Colonic mucosa (tissue), 4 donors: ENCODE results near the gene DCUN1D4. TPM values are rescaled to one million over a fixed set of nuclear protein-coding genes. Genes with fewer than 3 reads are reported as not detected.

Experiments used
- DNase-seq: peaks from one replicate; pipeline ENCODE4 v3.0.0-alpha.2; 2020
- H3K27ac ChIP-seq: fragments of 200-600 bp; one replicate; pipeline ENCODE4 v1.8.0; 2021
- H3K27me3 ChIP-seq: fragments of 200-600 bp; one replicate; pipeline ENCODE4 v1.8.0; 2021
- H3K36me3 ChIP-seq: fragments of 200-600 bp; one replicate; pipeline ENCODE4 v1.8.0; 2021
- H3K4me1 ChIP-seq: fragments of 200-600 bp; one replicate; pipeline ENCODE4 v1.8.0; 2021; ENCODE audit warnings: mild to moderate bottlenecking
- H3K4me3 ChIP-seq: fragments of 200-600 bp; one replicate; pipeline ENCODE4 v1.8.0; 2021
- H3K9ac ChIP-seq, 2 donors: one replicate each; pipeline ENCODE4 v1.7.0; 2013; ENCODE audit warnings: control low read depth in 2 of 2, low read depth in 2 of 2, low read length in 2 of 2
- H3K9me3 ChIP-seq: fragments of 200-600 bp; one replicate; pipeline ENCODE4 v1.8.0; 2021
- intact Hi-C: fragments of 100-400 bp; cut with DNase I; formaldehyde crosslinking; loops from one replicate; pipeline ENCODE4 v1.14.1; 2022
- total RNA-seq, 2 donors: library from RNA; stranded (reverse); fragmentation: NEBNext Ultra II Directional in 1 of 2; extraction: Animal tissue kit (Norgen Biotek cat#: 25700) in 1 of 2; gene quantifications; one replicate each; pipeline ENCODE4 v1.2.1, GENCODE V29; 2021
- TF ChIP-seq, protein P1 (sequence below): fragments of 200-600 bp; IDR thresholded peaks from one replicate; pipeline ENCODE4 v1.8.0; 2022; ENCODE audit warnings: antibody characterized with exemption, mild to moderate bottlenecking
- donor health status: healthy.
- donor health status: DM: no; HTN: no; CAD: no.
- donor health status: DM: no; HTN: no; CAD: no.

DCUN1D4 gene
- total RNA-seq, 2 donors from 2014 or later: 30.4 to 36.0 TPM

DNA sequence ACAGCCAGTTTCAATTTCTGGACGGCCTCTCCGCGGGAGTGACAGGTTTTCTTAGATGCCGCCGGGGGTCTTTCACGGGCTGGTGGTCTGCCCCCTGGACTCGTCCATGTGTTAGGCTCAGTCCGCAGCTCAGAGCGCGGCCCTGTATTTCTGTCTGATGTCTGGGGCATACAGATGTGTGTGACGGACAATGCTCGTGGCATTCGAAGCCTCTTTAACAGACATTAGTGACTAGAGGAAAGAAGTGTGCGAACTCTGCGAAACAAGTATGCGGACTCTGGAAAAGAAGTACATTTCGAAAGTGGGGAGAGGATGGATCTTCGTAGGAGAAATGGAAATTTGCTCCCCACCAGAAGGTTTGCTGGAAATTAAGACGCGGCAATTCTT, 793 bp upstream of the DCUN1D4 start:
- TF ChIP-seq, protein P1, sequence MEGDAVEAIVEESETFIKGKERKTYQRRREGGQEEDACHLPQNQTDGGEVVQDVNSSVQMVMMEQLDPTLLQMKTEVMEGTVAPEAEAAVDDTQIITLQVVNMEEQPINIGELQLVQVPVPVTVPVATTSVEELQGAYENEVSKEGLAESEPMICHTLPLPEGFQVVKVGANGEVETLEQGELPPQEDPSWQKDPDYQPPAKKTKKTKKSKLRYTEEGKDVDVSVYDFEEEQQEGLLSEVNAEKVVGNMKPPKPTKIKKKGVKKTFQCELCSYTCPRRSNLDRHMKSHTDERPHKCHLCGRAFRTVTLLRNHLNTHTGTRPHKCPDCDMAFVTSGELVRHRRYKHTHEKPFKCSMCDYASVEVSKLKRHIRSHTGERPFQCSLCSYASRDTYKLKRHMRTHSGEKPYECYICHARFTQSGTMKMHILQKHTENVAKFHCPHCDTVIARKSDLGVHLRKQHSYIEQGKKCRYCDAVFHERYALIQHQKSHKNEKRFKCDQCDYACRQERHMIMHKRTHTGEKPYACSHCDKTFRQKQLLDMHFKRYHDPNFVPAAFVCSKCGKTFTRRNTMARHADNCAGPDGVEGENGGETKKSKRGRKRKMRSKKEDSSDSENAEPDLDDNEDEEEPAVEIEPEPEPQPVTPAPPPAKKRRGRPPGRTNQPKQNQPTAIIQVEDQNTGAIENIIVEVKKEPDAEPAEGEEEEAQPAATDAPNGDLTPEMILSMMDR: no peak
- H3K27ac ChIP-seq: peak overlapping the region; percentile 97
- intact Hi-C loops: loop anchor here (10.0 kb wide), 1 partner anchor 53 kb away; no protein-coding TSS in a partner anchor

DNA sequence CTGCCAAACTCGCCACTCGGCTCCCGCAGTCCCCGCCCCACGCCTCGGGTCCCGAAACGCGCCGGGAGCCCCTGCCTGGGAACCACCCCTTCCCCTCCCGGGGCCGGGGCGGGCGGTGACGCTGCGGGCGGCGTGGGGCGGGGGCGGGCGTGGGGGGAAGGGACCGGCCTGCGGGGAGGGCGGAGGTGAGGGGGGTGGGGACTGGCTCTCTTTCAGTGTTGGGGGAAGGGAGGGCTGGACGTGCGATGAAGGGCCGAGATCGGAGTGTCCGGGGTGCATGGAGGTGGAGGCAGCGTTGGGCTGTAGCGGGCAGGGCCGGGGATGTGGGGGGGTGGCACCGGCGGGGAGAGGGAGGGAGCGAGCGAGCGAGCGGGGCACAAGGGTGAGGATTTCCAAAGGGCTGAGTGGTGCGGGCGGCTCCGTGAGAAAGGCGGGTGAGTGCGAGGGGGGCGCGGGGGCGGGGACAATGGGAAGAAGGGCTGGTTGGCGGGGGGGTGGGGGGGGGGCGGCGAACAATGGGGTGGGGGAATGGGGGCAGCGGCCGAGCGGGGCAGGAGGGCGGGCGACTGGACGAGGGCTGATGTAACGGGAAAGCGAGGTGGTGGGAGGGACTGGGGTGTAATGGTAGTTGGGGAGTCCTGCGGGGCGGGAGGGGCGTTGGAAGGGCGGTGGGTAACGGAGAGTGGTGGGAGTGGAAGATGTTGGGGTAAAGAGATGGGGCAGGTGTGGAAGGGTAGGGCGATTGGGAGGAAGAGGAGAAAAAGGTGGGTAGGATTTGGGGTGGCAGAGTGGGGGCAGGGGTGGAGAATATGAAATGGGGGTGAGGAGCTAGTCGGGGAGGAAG, 578 bp downstream of the DCUN1D4 start:
- Histone ChIP-seq H3K9me3 (no peaks in the 10 kb centered on the region), H3K27me3 (no peaks in the 10 kb centered on the region), H3K4me3 (peak overlapping the region; percentile 94), H3K4me1 (no peaks in the 10 kb centered on the region), H3K9ac (peak overlapping the region; percentile 78 to 82), H3K27ac (peak overlapping the region; percentile 97), H3K36me3 (no peaks in the 10 kb centered on the region)
- intact Hi-C loops: loop anchor here (10.0 kb wide), 1 partner anchor 51 kb away; no protein-coding TSS in a partner anchor
- TF ChIP-seq, protein P1: no peak
- DNase-seq: peak; percentile 71

More for the DNA sequence above, 793 bp upstream of the DCUN1D4 start:
- H3K9me3 ChIP-seq: no peaks in the 10 kb centered on the region
- no peaks in the 10 kb centered on the region for H3K27me3 ChIP-seq
- DNase-seq: peak; percentile 31
- H3K36me3 ChIP-seq: no peaks in the 10 kb centered on the region
- H3K4me3 ChIP-seq: peak overlapping the region; percentile 94
- H3K4me1 ChIP-seq: no peaks in the 10 kb centered on the region
- peak overlapping the region; percentile 73 to 89 for H3K9ac ChIP-seq

DNA sequence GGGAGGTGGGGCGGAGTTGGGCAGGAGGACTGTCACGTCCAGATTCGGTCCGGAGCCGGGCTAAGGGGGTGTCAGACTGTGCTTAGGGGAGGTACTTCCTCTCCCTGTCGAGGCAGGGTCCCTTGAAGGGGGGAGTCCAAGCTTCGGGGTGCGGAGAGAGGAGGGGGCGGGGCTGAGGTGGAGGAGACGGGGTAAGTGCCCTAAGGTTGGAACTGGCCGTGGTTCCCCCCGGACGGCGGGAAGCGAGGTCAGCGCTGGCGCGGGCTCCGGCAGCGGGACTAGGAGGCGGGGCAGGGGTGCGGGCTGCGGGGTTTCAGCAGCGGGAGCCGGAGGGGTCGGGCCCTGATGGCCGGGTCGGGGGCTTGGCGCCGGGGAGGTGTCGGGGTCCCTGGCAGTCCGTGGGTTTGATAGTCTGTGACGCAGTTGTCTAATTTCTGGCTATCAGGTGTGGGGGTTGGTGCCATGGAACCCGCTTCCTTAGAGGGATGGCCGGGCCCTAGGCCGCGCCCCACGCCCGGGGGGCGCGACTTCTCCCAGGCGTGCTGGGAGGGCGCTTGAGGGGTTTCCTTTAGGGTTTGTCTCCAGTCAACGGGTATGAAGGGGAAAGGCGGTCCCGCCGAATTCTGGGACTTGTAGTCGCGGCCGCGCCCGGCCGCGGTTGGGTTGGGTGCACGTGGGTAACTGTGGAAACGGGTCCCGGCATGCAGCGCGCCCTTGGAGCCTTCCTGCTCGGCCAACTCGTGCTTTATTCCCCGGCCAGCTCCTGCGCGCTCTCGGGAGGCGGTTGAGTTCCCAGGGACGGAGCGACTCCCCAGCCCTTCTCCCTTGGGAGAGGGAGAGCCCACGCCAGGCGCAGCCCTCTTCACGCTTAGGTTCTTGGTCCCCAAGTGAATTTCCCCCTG, 1.5 kb downstream of the DCUN1D4 start:
- Histone ChIP-seq H3K36me3 (no peaks in the 10 kb centered on the region), H3K27ac (peak overlapping the region; percentile 77), H3K9ac (peak overlapping the region; percentile 78 to 82), H3K4me3 (peak overlapping the region; percentile 94), H3K27me3 (no peaks in the 10 kb centered on the region), H3K9me3 (no peaks in the 10 kb centered on the region), H3K4me1 (no peaks in the 10 kb centered on the region)
- intact Hi-C loops: loop anchor here (10.0 kb wide), 1 partner anchor 50 kb away; no protein-coding TSS in a partner anchor
- peak; percentile 97 for DNase-seq
- TF ChIP-seq, protein P1: no peak

DNA sequence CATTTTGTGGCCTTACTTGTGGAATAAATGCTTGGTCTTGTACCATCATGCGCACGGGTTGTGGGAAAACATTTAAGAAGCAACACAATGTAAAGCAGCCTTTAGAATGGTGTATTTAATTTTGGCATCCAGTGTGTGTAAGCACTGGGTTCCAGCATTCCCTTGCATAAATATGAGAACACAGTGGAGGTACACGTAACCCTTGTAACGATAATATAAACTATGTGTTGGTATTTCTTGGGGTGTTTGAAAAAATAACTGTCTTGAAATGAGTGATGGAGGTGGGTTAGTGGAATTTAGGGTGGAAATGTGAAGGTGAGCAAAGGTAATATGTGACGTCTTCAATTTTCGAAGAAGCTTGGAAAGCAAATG, 2.1 kb downstream of the DCUN1D4 start:
- intact Hi-C loops: loop anchor here (10.0 kb wide), 1 partner anchor 50 kb away; no protein-coding TSS in a partner anchor
- DNase-seq: no peak
- no peaks in the 10 kb centered on the region for H3K9me3 ChIP-seq
- no peaks in the 10 kb centered on the region for H3K36me3 ChIP-seq
- TF ChIP-seq, protein P1: no peak
- peak overlapping the region; percentile 13 to 82 for H3K9ac ChIP-seq
- peak overlapping the region; percentile 94 for H3K4me3 ChIP-seq
- H3K4me1 ChIP-seq: no peaks in the 10 kb centered on the region
- H3K27ac ChIP-seq: peak overlapping the region; percentile 77
- H3K27me3 ChIP-seq: no peaks in the 10 kb centered on the region

DNA sequence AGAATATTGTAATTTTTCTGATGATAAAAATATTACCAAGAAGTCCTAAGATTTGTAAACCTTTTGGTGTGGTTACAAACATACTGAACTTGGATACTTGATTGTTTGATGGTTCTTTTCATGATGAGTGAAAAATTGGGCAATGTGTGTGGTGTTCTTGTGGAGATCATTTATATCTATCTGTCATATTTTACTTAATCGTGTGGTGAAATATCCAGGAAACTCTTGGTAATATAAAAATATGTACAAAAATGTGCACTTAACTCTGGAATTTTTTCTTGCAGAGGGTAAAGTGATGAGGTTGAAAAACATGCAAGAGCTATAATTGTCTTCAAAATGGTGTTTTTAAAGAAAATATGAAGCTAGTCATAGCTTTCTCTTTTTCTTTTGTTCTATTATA, 2.8 kb downstream of the DCUN1D4 start:
- Histone ChIP-seq H3K9me3 (no peaks in the 10 kb centered on the region), H3K4me1 (no peaks in the 10 kb centered on the region), H3K36me3 (no peaks in the 10 kb centered on the region), H3K27me3 (no peaks in the 10 kb centered on the region), H3K4me3 (no peak overlapping the region), H3K9ac (no peak overlapping the region), H3K27ac (no peak overlapping the region)
- TF ChIP-seq, protein P1: no peak
- intact Hi-C loops: loop anchor here (10.0 kb wide), 1 partner anchor 49 kb away; no protein-coding TSS in a partner anchor
- DNase-seq: no peak
